NCI-H187 (cell line): ENCODE measurements around the gene VENTX.

ENCODE experiments used
- DNase-seq, 2 experiments: peaks; one replicate each; lab custom pipeline; 2025; lab: John Stamatoyannopoulos, UW

VENTX gene, protein sequence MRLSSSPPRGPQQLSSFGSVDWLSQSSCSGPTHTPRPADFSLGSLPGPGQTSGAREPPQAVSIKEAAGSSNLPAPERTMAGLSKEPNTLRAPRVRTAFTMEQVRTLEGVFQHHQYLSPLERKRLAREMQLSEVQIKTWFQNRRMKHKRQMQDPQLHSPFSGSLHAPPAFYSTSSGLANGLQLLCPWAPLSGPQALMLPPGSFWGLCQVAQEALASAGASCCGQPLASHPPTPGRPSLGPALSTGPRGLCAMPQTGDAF

DNA sequence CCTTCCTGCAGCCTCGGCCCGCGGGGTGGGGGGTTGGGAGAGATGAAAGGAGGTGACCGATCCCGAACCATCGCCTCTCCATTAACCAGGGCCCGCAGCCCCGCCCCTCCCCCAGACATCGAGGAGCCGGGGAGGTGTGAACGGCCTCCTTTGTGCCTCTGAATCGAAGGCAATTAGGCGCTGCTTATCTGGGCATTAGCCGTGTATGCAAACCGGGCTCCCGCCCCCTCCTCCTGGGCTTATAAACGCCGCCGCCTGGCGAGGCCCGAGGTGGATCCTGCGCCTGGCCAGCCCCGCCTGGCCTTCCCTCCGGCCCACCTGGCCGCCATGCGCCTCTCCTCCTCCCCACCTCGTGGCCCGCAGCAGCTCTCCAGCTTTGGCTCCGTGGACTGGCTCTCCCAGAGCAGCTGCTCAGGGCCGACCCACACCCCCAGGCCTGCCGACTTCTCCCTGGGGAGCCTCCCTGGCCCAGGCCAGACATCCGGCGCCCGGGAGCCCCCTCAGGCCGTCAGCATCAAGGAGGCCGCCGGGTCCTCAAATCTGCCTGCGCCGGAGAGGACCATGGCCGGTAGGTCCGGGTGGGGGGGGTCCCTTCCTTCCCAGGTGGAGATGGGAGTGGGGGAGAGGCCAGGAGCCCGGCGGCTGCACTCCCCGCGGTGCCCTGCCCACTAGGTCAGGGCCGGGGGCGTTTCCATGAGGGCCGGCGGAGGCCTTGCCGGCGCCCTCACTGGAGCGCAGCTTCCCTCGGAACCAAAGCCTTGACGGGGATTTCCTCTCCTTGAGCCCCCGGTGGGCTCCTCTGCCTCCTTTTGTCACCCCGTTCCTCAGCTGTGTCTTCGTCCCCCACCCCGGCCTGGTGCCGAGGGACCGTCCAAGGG, at the start of gene VENTX:
VENTX (plus strand) TSS at position 268 of the 878 bp plus-strand sequence; CDS start at position 328, 60 bp downstream.
- DNase-seq, result no peak

DNA sequence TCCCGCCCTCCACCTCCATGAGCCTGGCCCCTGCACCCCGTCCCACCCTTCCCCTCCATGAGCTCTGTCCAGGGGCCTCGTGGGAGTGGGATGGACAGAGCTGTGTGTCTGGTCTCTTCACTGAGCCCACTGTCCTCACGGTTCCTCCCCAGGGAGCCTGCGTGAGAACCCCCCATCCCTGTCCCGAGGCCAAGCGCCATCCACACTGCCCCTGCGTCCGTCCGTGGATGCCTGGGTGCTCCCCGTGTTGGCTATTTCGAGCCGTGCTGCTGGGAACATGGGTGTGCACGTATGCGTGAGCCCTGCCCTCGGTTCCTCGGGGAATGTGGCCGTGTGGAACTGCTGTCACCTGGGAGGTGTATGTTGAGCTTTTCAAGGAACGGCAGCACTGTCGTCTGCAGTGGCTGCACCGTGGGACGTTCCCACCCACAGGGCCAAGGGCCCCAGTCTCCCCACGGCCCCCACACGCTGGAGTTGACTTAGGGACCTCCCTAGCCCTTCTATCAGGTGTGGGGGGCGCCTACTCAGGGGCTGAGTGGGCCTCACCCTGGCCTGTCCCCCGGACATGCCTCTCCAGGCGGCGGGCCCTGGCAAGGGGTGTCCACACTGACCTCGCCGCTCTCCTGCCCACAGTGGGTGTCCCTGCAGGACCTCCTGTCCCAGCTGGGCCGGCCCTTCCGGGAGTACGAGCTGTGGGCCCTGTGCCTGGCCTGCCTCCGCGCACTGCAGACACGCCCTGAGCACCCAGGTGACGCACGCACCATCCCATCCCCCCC, 49.6 kb upstream of the VENTX start:
- no peak for DNase-seq

DNA sequence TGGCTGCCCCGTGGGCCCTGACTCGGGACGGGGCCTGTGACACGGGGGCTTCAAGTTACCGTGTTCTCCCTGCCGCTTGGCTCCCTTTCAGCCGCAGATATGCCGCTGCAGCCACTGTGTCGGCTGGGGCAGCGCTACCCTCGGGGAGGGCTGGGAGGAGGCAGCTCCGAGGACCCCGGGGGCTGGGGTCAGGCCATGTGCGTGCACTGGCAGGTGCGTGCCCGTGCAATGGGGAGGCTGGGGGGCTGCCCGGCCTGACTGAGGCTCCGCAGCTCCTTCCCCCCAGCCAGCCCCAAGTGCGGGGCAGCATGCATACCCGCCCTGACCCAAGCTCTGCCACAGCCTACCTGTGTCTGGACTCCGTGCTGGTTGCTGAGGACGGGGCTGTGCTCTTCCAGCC, 48.4 kb upstream of the VENTX start:
- no peak for DNase-seq

DNA sequence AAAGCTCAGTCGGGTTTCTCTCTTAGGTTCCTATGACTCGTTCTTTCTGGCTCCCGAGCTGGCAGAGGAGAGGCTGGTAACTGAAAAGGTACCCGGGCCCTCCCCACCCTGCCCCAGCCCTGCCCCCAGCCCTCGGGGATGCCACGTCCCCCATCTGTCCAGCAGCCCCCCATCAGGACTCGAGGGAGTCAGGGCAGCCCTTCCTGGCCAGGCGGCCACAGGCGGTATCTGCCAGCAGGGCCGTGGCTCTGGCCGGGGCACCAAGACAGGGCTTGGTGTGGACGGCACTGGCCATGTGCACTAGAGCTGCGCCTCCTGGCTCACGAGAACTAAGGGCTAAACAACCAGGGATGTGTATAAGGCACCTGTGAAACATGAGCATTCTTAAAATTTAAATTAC, 47.9 kb upstream of the VENTX start:
- DNase-seq, result no peak

DNA sequence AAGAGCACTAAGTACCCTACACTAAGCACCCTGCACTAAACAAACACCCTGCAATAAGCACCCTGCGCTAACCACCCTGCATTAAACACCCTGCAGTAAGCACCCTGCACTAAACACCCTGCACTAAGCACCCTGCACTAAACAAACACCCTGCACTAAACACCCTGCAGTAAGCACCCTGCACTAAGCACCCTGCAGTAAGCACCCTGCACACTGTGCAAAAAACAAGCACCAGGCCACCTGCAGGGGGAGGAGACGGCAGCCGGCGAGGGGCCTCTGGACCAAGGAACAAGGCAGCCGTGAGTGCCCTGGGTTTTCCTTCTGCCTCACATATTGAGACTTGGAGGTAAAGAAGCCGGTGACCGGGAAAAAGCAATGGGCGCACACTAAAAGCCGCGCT, 47.4 kb upstream of the VENTX start:
- no peak for DNase-seq

DNA sequence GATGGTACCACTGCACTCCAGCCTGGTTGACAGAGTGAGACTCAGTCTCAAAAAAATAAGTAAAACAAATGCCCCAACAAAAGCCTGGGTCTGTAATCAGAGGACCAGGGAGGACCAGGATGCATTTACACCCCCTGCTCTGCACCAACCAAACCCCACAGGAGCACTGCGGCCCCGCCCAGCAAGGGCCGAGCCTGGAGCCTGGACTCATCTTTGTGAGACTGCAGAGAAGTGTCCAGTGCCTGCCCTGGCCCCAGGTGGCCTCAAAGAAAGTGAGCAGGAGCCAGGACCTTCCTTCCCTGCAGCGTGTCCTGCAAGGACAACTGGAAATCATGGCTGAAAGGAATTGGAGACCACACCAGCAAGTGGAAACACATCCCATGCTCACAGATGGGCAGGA, 46.0 kb upstream of the VENTX start:
- DNase-seq, result no peak

DNA sequence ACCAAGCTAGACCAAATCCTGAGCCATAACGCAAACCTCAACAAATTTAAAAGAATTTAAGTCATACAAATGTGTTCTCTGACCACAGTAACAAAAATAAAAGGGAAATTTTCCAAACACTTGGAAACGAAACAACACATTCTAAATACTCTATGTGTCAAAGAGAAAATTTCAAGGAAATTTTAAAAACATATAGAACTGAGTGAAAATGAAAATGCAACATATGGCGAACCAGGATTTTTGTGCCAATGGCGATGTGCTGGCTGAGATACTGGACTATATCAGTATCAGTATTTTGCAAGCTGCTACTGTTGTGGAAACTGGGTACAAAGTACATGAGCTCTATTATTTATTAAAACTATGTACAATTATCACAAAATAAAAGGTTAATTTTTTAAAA, 43.5 kb upstream of the VENTX start:
- DNase-seq, result no peak

DNA sequence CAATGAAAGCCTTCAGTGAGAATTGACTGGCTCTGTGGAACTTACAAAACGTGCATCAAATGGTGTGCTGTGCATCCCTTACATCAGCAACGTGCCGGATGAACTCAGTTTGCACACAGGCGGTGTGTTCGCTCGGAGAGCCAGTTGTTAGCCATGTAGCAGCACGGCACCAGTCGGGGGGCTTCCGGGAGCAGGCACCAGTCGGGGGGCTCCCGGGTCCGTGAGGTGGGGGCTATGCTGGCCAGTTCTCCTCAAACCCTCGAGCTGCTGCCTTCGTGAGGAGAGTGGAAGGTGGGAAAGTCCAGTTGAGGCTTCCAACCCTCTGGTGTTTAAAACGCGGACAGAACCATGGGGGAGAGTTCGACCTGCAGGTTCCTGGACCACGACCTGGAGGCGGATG, 42.6 kb upstream of the VENTX start:
- DNase-seq, result no peak

DNA sequence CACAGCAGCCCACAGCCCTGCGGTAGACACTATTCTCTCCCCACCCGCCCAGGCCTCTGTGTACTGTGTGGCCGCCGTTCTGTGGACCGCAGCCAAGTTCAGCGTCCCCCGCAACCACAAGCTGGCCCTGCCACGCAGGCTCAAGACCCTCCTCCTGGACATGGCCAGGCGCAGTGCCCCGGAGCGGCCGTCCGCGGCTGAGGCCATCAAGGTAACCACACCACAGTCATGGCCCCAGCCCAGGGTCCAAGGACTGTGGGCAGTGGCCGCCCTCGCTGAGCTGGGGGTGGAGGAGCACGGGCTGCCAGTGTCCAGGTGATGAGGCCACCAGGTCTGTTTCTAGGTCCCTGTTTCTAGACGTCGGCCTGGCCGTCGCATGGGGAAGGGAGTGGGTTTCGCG, 42.0 kb upstream of the VENTX start:
- DNase-seq, result no peak

DNA sequence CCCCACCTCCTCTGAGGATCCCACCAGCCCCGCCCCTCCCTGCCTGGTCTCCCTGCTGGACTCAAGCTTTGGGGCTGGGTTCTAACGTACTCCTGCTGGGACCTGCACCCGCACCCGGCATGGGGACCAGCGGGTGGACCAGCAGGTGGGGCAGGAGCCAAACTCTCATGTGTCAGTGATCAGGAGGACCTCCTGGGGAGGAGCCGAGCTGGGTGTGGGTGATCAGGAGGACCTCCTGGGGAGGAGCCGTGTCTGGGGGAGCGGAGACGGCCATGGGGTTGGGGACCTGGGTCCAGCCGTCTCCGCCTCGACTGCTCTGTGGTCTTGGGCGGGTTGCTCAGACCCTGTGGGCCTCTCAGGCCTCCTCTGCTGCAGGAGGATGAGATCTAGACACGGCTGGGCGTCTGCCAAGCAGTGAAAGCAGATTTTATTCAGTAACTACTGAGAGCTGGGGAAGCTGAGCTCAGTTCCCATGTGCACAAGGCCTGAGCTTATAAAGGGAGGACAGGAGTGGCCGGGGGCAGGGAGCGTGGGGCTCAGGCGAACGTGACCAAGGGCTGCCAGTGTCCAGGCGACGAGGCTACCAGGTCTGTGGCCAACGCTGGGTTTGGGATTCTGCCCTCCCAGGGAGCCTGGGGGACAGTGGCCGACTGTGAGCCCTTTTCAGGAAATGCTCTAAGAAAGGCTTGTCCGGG, 41.3 kb upstream of the VENTX start:
- DNase-seq, result no peak

DNA sequence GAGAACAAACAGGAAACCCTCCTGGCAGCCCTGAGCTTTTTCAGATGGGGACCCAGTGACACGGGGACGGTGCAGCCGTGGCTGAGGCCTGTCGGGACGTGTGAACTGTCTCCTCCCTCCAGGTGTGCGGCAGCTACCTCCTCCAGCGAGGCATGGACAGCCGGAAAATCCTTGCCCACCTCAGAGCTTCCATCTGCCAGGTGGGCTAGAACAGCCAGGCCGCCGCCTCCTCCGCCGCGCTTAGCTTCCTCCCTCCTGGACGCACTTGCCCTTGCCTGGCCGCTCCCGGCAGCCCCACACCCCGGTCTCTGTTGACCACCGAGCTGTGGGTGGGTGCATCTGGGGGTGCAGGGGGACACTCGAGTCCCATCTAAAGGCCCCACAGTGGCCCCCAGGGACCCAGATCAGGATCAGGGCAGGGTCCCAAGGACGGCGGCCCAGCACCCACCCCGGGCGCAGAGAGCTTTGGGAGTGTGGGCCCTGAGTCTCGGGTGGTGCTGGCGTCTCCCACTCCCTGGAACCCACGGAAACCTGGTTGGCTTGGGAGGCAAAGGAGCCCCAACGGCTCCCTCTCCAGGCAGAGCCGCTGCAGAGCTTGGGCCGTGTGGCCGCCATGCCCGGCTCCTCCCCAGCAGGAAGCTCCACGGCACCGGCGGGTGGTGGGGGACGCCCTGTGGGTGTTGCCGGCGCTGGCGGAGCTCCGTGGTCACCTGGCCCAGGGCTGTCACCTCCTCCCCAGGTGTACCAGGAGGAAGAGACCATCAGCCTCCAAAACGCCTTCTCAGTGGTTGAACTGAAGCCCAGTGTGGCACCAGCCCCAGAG, 40.5 kb upstream of the VENTX start:
- no peak for DNase-seq

DNA sequence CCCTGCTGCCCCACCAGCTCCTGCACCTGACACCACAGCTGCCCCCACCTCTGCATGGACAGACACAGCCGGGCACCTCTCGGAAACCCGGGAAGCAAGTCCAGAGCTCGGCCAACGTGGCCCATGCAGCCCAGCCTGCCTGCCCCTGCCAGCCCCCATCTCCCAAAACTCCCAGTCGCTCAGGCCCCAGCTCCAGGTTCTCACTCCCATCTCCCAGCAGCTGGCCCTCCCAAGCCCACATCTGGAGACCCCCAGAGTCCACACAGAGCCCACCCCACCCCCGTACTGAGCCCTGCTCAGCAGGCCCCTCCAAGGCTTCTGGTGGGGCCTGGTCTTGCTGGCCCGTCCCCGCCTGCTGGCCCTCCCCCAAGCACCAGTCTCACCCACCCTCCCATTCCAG, 39.9 kb upstream of the VENTX start:
- DNase-seq, result no peak

DNA sequence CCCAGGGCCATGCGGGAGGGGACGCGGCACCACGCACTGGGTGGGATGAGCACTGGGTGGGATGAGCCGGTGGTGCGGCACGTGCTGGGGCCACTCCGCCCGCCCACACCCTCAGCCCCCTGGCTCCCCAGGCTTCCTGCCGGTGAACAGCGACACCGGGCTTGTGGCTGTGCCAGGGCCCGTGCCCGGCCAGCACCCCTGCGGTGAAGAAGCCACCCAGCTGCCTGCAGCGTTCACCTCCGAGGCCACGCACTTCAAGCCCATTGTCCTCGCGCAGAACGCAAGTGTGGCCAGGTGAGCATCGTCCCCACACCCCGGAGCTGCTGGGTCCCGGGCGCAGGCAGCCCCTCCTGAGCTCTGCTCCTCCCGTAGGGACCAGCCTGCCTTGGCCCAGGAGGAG, 39.4 kb upstream of the VENTX start:
- DNase-seq, result no peak

DNA sequence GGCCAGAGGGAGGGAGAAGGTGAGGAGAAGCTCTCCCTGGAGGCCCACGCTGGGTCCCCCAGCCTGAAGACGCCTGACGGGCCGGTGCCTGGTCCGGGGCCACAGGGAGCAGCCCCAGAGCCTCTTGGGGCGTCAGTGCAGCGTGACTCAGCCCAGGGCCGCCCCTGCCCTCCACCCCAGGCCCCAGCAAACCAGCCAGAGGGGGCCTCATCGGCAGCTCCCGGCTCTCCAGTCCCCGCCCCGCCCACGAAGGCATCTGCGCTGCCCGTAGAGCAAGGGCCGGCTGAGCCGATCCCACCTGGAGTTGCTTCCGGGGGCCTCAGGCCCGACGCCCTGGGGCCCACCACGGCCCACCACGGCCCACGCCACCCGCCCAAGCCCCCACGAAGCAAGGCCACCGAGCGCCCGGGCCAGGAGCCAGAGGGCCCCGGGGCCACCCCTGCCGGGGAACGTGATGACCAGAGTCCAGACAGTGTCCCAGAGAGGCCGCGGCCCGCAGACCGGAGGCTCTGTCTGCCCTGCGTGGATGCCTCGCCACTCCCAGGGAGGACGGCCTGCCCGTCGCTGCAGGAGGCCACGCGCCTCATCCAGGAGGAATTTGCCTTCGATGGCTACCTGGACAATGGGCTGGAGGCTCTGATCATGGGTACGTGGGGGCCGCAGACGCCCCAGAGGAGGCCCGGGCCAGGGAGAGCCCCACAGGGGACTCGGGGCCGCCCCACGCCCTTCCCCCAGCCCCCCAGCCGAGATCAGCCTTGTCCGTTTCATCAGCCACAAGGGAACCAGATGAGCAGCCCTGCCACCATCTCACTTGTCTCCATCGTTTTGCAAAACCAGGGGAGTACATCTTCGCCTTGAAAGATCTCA, 38.8 kb upstream of the VENTX start:
- no peak for DNase-seq

DNA sequence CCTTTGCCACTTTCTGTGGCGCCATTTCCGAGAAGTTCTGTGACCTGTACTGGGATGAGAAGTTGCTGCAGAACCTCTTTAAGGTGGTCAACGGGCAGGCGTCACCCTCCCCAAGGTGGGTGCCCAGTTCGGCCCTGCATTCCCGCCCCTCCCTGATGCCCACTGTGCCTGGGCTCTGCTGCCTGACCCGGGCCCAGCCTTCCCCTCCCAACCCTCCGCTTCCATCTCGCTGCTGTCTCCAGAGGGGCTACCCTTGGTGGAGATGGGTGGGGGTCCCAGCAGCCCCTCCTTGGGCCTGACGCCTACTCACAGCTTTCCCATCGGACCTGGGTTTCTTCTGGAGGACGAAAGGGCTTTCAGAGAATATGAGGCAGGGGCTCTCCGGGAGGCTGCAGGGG, 38.2 kb upstream of the VENTX start:
- no peak for DNase-seq

DNA sequence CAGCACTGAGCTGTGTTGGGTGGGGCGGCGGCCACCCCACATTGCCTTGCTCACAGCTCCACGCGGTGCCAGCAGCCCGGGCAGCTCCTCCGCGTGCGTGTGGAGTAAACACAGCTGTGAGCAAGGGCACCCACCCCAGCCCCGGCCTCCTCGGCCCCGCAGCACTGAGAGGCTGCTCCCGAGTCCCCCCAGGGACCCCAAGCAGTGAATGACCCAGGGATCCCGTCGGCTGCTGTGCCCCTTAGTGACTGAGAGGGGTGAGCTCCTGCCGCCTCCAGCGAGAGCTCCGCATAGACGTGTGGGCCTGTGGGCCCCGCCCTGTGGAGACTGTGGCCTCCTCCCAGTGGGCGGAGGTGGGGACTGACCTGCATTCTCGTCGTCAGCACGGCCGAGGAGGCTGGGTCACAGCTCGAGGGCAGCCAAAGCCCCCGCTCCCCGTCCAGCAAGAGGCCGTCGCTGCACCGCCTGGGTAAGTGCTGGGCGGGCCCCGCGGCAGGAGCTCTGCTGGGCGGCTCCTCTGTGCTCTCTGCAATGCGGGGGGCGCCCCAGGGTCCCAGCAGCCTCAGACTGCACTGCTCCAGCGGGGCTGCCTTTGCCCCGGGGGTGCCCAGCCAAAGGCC, 37.6 kb upstream of the VENTX start:
- no peak for DNase-seq

DNA sequence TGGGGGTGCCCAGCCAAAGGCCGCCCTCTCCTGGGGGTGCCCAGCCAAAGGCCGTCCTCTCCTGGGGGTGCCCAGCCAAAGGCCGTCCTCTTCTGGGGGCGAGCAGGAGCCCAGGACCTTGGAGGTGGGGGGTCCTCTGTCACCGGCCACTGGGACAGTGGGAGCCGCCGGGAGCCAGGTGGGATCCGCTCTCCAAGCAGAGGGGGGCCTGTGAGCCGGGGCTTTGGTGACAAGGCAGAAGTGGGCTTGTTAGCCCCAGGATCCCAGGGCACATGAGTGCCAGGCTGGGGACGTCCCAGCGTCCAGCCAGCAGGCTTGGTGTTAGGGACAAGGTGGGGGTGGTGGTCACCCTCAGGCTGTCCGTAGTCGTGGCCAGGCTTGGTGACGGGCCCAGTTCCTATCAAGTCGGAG, 37.0 kb upstream of the VENTX start:
- no peak for DNase-seq

DNA sequence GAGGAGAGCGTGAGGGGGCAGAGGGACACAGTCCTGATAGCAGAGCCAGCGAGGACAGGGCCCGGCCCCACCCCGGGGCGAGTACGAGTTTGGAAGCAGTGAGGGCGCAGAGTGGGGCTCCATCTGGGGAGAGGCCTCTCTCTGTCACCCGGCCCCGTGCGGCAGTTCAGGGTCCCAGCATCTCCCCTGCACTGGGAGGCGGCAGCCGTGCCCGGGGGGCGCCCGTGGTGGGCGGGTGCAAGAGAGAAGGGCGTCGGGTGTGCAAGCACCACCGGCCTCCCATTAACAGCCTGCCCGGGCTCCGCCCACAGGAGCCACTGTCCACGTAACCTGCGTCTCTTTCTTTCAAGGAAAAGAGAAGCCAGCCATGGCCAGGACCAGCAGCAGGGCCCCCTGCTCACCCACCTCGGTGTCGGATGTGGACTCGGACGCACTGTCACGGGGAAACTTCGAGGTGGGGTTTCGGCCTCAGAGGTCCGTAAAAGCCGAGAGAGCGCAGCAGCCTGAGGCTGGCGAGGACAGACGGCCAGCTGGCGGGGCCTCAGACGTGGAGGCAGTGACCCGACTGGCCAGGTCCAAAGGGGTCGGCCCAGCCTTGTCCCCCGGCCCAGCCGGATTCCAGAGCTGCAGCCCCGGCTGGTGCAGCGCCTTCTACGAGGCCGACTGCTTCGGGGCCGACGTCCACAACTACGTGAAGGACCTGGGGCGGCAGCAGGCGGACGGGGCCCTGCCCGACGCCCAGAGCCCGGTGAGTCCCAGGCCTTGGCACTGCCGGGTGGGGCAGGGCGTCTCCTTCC, 36.3 kb upstream of the VENTX start:
- no peak for DNase-seq
